Measurements from ENCODE around the gene WDR27.

WDR27 gene

GRCh38 chr6:169642455-169642854 is 59.4 kb downstream of the WDR27 start:
- no peak overlapping the region for H3K4me3 ChIP-seq (ENCODE audit: low read length)
- no peak for TF ChIP-seq CTCF (conservative IDR thresholded peaks at IDR 0.05; ENCODE audit: low read length)
- DNase-seq (ENCODE audit: low read depth) = no peak

GRCh38 chr6:169641461-169642085 is 60.3 kb downstream of the WDR27 start:
- TF ChIP-seq CTCF (conservative IDR thresholded peaks at IDR 0.05; ENCODE audit: low read length) = no peak
- no peak overlapping the region for H3K4me3 ChIP-seq (ENCODE audit: low read length)
- DNase-seq (ENCODE audit: low read depth) = no peak

- no peak for DNase-seq (ENCODE audit: low read depth)
- no peak for TF ChIP-seq CTCF (conservative IDR thresholded peaks at IDR 0.05; ENCODE audit: low read length)
- H3K4me3 ChIP-seq (ENCODE audit: low read length) = no peak overlapping the region
These were observed 60.8 kb downstream of the WDR27 start for GRCh38 chr6:169640983-169641382.

GRCh38 chr6:169640351-169640852 is 61.4 kb downstream of the WDR27 start:
- TF ChIP-seq CTCF (conservative IDR thresholded peaks at IDR 0.05; ENCODE audit: low read length) = peak; percentile 71
- H3K4me3 ChIP-seq (ENCODE audit: low read length) = no peak overlapping the region
- DNase-seq (ENCODE audit: low read depth) = peak; percentile 67

- H3K4me3 ChIP-seq (ENCODE audit: low read length) = no peak overlapping the region
- DNase-seq (ENCODE audit: low read depth) = peak; percentile 3
- peak; percentile 5; the same call in 1 of the 2 replicates for TF ChIP-seq CTCF (conservative IDR thresholded peaks at IDR 0.05; ENCODE audit: low read length)
These were observed 62.1 kb downstream of the WDR27 start for GRCh38 chr6:169639653-169640278.

GRCh38 chr6:169638915-169639314 is 62.9 kb downstream of the WDR27 start:
- no peak overlapping the region for H3K4me3 ChIP-seq (ENCODE audit: low read length)
- TF ChIP-seq CTCF (conservative IDR thresholded peaks at IDR 0.05; ENCODE audit: low read length) = no peak
- DNase-seq (ENCODE audit: low read depth) = no peak

GRCh38 chr6:169638388-169638787 is 63.4 kb downstream of the WDR27 start:
- no peak for DNase-seq (ENCODE audit: low read depth)
- H3K4me3 ChIP-seq (ENCODE audit: low read length) = no peak overlapping the region
- TF ChIP-seq CTCF (conservative IDR thresholded peaks at IDR 0.05; ENCODE audit: low read length) = no peak

Data from AG10803 (cell line).